Tibial nerve (tissue), 4 donors: ENCODE results near the gene MAMDC2. TPM values are rescaled to one million over a fixed set of nuclear protein-coding genes. Genes with fewer than 3 reads are reported as not detected.

Experiments used
- DNase-seq, 2 donors: peaks; one replicate each; pipeline ENCODE4 v3.0.0-alpha.2; 2019; ENCODE audit warnings: low spot score in 2 of 2
- H3K27ac ChIP-seq, 4 donors: fragments of 200-600 bp; sonication (generic) in 3 of 4; one replicate each; pipeline ENCODE4 v1.5.1; 2017 to 2019; ENCODE audit warnings: mild to moderate bottlenecking in 1 of 4
- H3K27me3 ChIP-seq, 2 donors: fragments of 200-600 bp; sonication (generic) in 1 of 2; one replicate each; pipeline versions ENCODE4 v1.5.1 to v1.6.0; 2017 to 2019
- H3K36me3 ChIP-seq, 3 donors: fragments of 200-600 bp; sonication (generic); one replicate each; pipeline ENCODE4 v1.5.1; 2018 to 2019
- H3K4me1 ChIP-seq, 4 donors: fragments of 200-600 bp; sonication (generic) in 3 of 4; one replicate each; pipeline ENCODE4 v1.5.1; 2017 to 2019
- H3K4me3 ChIP-seq, 4 donors: fragments of 200-600 bp; sonication (generic) in 3 of 4; one replicate each; pipeline ENCODE4 v1.5.1; 2017 to 2019; ENCODE audit warnings: mild to moderate bottlenecking in 1 of 4, moderate library complexity in 1 of 4
- H3K9me3 ChIP-seq, 4 donors: fragments of 200-600 bp; sonication (generic) in 3 of 4; one replicate each; pipeline ENCODE4 v1.5.1; 2017 to 2019
- CTCF ChIP-seq, 5 experiments: fragments of 200-600 bp in 3 of 5; fragments of 450-650 bp in 2 of 5; sonication (generic) in 3 of 5; IDR thresholded peaks; one replicate each; pipeline ENCODE4 v1.5.1; 2016 to 2019; ENCODE audit warnings: antibody characterized with exemption in 5 of 5, mild to moderate bottlenecking in 3 of 5, moderate library complexity in 2 of 5
- EP300 ChIP-seq, 2 donors: sonication (generic); formaldehyde crosslinking; IDR thresholded peaks; one replicate each; pipeline ENCODE4 v1.6.1; 2017; ENCODE audit warnings: antibody characterized with exemption in 2 of 2, mild to moderate bottlenecking in 1 of 2
- POLR2A ChIP-seq, 2 donors: fragments of 450-650 bp; IDR thresholded peaks; one replicate each; pipeline ENCODE4 v1.6.1; 2017; ENCODE audit warnings: antibody characterized with exemption in 2 of 2, mild to moderate bottlenecking in 2 of 2, moderate library complexity in 2 of 2
- WGBS, 2 donors: methylation state at CpG; one replicate each; pipeline ENCODE4 v1.1.5; 2018; 5-methylcytosine and 5-hydroxymethylcytosine counted together
- total RNA-seq, 4 donors: library from RNA; depleted of rRNA; stranded (reverse); fragments of >200 nt; gene quantifications; one replicate each; pipeline ENCODE4 v1.1.0, GENCODE V29; 2016

MAMDC2 gene
- total RNA-seq, 4 donors from 2014 or later: 24.9 to 75.9 (median 60.8) TPM

DNA sequence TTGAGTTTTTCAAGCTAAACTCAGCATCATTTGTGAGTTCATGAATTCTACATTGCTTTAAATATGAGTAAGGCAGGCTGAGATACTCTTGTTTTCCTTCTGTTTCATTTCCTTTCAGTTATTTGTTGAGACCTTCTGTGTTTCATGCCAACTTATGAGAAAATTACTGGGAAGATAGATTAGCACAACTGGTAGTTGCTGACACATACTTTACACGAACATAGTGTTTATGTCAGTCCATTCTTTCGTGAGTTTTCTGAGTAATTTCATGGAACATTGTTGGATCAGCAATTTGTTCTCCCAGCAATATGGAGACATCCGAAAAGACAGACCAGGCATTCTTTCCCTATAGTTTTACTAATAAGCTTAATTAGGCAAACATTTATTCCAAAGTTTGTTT is 113.1 kb downstream of the MAMDC2 start:
- peaks cover 0 to 15% (median 0%) of the 10 kb centered on the region in 4 donors for H3K4me1 ChIP-seq
- H3K4me3 ChIP-seq: no peak overlapping the region
- H3K36me3 ChIP-seq: peaks cover 0 to 11% (median 0%) of the 10 kb centered on the region in 3 donors
- no peaks in the 10 kb centered on the region for H3K27me3 ChIP-seq
- DNase-seq: no peak
- 64 to 71% methylated on average over 3 of the region's 3 CpGs for WGBS, 2 donors
- H3K27ac ChIP-seq: peak overlapping the region in 1 of 4 donors; percentile 57
- no peaks in the 10 kb centered on the region for H3K9me3 ChIP-seq
- TF ChIP-seq CTCF (IDR thresholded peaks at IDR 0.05) (no peak), EP300 (IDR thresholded peaks at IDR 0.05) (no peak), POLR2A (IDR thresholded peaks at IDR 0.05) (no peak)

- Histone ChIP-seq H3K27ac (no peak overlapping the region), H3K9me3 (no peaks in the 10 kb centered on the region), H3K27me3 (no peaks in the 10 kb centered on the region), H3K4me1 (peaks cover 0 to 17% (median 0%) of the 10 kb centered on the region in 4 donors), H3K36me3 (peaks cover 0 to 10% (median 0%) of the 10 kb centered on the region in 3 donors), H3K4me3 (no peak overlapping the region)
- TF ChIP-seq EP300 (IDR thresholded peaks at IDR 0.05) (no peak), CTCF (IDR thresholded peaks at IDR 0.05) (no peak), POLR2A (IDR thresholded peaks at IDR 0.05) (no peak)
- no peak for DNase-seq
- WGBS, 2 donors: 71% methylated on average over 3 of the region's 3 CpGs
Measured at GRCh38 chr9:70159630-70160029, 116.0 kb downstream of the MAMDC2 start.

- H3K4me1 ChIP-seq: peaks cover 0 to 17% (median 0%) of the 10 kb centered on the region in 4 donors
- no peaks in the 10 kb centered on the region for H3K27me3 ChIP-seq
- WGBS, 2 donors: 61 to 62% methylated on average over 6 of the region's 6 CpGs
- H3K4me3 ChIP-seq: no peak overlapping the region
- H3K36me3 ChIP-seq: no peaks in the 10 kb centered on the region
- no peaks in the 10 kb centered on the region for H3K9me3 ChIP-seq
- no peak for DNase-seq
- no peak for TF ChIP-seq EP300 (IDR thresholded peaks at IDR 0.05)
- TF ChIP-seq POLR2A (IDR thresholded peaks at IDR 0.05): no peak
- no peak for TF ChIP-seq CTCF (IDR thresholded peaks at IDR 0.05)
- peak overlapping the region in 2 of 4 donors; percentile 38 to 68 for H3K27ac ChIP-seq
Measured at GRCh38 chr9:70160686-70161600, 117.3 kb downstream of the MAMDC2 start.

DNA sequence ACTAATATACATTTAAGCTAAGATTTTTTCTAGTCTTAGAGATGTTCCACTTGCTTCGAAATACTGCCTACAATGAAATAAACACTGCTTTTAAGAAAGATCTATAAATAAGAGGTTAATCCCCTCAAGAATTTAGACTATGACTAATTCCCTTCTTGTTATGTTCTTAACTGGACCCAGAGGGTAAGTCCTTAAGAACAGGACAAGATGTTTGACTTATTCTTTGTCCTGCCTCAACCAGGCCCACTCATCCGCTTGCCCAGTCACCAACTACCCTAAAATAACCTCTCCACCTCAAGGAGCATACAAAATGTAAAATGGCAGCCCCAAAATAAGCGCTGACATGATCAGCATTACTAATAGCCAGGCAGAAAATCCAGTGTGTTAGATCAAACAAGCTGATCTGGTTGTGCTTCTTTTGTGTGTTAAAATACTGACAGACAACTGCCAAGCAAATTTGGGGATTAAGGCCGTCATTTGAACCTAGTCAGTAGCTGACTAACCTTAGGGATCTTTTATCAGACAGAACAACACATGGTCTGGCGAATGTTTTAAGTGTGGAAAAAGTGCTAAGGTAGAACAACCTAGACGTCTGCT is 121.5 kb downstream of the MAMDC2 start:
- peaks cover 0 to 6% (median 0%) of the 10 kb centered on the region in 3 donors for H3K36me3 ChIP-seq
- 78 to 79% methylated on average over 6 of the region's 6 CpGs for WGBS, 2 donors
- DNase-seq: no peak
- H3K9me3 ChIP-seq: no peaks in the 10 kb centered on the region
- no peaks in the 10 kb centered on the region for H3K27me3 ChIP-seq
- no peak overlapping the region for H3K27ac ChIP-seq
- H3K4me1 ChIP-seq: peaks cover 0 to 17% (median 0%) of the 10 kb centered on the region in 4 donors
- no peak overlapping the region for H3K4me3 ChIP-seq
- no peak for TF ChIP-seq EP300 (IDR thresholded peaks at IDR 0.05)
- no peak for TF ChIP-seq CTCF (IDR thresholded peaks at IDR 0.05)
- TF ChIP-seq POLR2A (IDR thresholded peaks at IDR 0.05): no peak

DNA sequence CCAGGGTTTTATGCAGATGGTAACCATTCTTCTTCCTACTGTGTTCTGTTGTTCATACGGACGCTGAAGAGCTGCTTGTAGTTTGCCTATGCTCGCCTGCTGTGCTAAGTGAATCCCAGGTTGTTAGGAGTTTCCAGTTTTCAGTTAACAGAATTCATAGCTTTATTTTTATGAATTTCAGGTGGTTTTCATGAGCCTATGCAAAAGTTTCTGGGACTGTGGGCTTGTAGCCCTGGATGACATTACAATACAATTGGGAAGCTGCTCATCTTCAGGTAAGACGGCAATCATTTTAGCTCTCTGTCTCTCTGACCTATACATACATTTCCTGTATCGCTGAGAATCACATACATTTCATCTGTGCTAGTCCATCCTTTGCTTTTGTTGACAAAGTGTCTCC is 124.9 kb downstream of the MAMDC2 start:
- TF ChIP-seq EP300 (IDR thresholded peaks at IDR 0.05): no peak
- no peak for TF ChIP-seq CTCF (IDR thresholded peaks at IDR 0.05)
- TF ChIP-seq POLR2A (IDR thresholded peaks at IDR 0.05): no peak
- no peak for DNase-seq
- H3K27ac ChIP-seq: no peak overlapping the region
- no peaks in the 10 kb centered on the region for H3K27me3 ChIP-seq
- 92 to 96% methylated on average over 5 of the region's 5 CpGs for WGBS, 2 donors
- no peaks in the 10 kb centered on the region for H3K4me1 ChIP-seq
- peaks cover 0 to 28% (median 0%) of the 10 kb centered on the region in 3 donors for H3K36me3 ChIP-seq
- no peaks in the 10 kb centered on the region for H3K9me3 ChIP-seq
- no peak overlapping the region for H3K4me3 ChIP-seq
